ENCODE data around the gene USP46. TPM values are rescaled to one million over a fixed set of nuclear protein-coding genes. Genes with fewer than 3 reads are reported as not detected.

USP46 gene
- total and polyA plus RNA-seq, 12 donors, result 4.8 to 113 (median 65.8) TPM

- Histone ChIP-seq H3K4me1 (peaks cover 0 to 21% (median 4%) of the 10 kb centered on the region in 9 donors), H3K27me3 (no peaks in the 10 kb centered on the region), H3K27ac (peak overlapping the region in 2 of 10 donors; percentile 12 to 31), H3K36me3 (no peaks in the 10 kb centered on the region), H3K9me3 (no peaks in the 10 kb centered on the region), H3K4me3 (no peak overlapping the region)
- intact Hi-C loops (cut with DNase I), result no loop called here
- no peak for DNase-seq
- TF ChIP-seq CTCF (IDR thresholded peaks at IDR 0.05), result no peak
- 55 to 71% methylated on average over 1 of the region's 1 CpG for WGBS, 2 donors
- peak in 5 of 8 donors; percentile 43 to 59 (median 53) for ATAC-seq
These were observed 85.5 kb downstream of the USP46 start for GRCh38 chr4:52573551-52573950.

DNA sequence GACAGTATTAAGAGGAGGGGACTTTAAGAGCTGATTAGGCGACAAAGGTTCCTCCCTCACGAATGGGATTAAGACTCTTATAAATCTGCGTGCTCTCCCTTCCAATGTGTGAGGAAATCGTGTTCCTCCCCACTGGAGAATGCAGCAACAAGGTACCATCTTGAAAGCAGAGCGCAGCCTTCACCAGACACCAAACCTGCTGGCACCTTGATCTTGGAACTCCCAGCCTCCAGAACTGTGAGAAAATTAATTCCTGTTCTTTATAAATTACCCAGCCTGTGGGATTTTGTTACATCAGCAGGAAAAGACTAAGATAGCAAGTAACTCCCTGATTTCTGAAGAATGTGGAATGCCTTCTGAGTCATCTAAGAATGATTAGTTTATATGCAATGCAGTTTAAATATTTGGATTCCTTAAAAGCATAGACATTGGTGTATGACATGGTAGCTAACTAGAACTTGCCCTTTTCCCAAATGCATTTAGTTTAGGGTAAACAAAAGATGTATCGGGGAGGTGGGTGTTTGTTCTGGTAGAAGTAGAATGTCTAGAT is 86.1 kb downstream of the USP46 start:
- Histone ChIP-seq H3K4me1 (peaks cover 0 to 25% (median 4%) of the 10 kb centered on the region in 9 donors), H3K27ac (peak overlapping the region in 1 of 10 donors; percentile 31), H3K4me3 (no peak overlapping the region), H3K27me3 (no peaks in the 10 kb centered on the region), H3K9me3 (no peaks in the 10 kb centered on the region), H3K36me3 (no peaks in the 10 kb centered on the region)
- TF ChIP-seq CTCF (IDR thresholded peaks at IDR 0.05), result no peak
- DNase-seq (no peak), ATAC-seq (no peak)
- WGBS, 2 donors, result 89 to 90% methylated on average over 6 of the region's 6 CpGs
- intact Hi-C loops (cut with DNase I), result no loop called here

GRCh38 chr4:52568351-52568750 is 90.8 kb downstream of the USP46 start:
- H3K27ac ChIP-seq, result no peak overlapping the region
- H3K9me3 ChIP-seq, result no peaks in the 10 kb centered on the region
- no peak for TF ChIP-seq CTCF (IDR thresholded peaks at IDR 0.05)
- intact Hi-C loops (cut with DNase I), result no loop called here
- no peaks in the 10 kb centered on the region for H3K36me3 ChIP-seq
- ATAC-seq (no peak), DNase-seq (no peak)
- peaks cover 0 to 8% (median 0%) of the 10 kb centered on the region in 9 donors for H3K4me1 ChIP-seq
- 67 to 70% methylated on average over 3 of the region's 3 CpGs for WGBS, 2 donors
- no peaks in the 10 kb centered on the region for H3K27me3 ChIP-seq
- no peak overlapping the region for H3K4me3 ChIP-seq

GRCh38 chr4:52566136-52567031 is 92.7 kb downstream of the USP46 start:
- 69 to 74% methylated on average over 2 of the region's 2 CpGs for WGBS, 2 donors
- intact Hi-C loops (cut with DNase I), result no loop called here
- TF ChIP-seq CTCF (IDR thresholded peaks at IDR 0.05), result no peak

More at GRCh38 chr4:52566136-52567031, 92.7 kb downstream of the USP46 start:
- no peak overlapping the region for H3K27ac ChIP-seq
- no peak for ATAC-seq
- DNase-seq, result no peak
- no peaks in the 10 kb centered on the region for H3K36me3 ChIP-seq
- H3K9me3 ChIP-seq, result no peaks in the 10 kb centered on the region
- H3K27me3 ChIP-seq, result no peaks in the 10 kb centered on the region
- no peak overlapping the region for H3K4me3 ChIP-seq
- H3K4me1 ChIP-seq, result peaks cover 0 to 8% (median 0%) of the 10 kb centered on the region in 9 donors
